ENCODE results near the gene GRIP1.

GRIP1 gene

GRCh38 chr12:66678338-66679275 is at the start of gene GRIP1:
TSS of gene GRIP1 (minus strand) at chr12:66679076. CDS start at chr12:66678904, 172 bp downstream.
- H3F3A ChIP-seq (ENCODE audit: control insufficient read depth, insufficient read depth) = 0 out of 2 replicates have a peak, but pooled peaks cover under 1% of the 10 kb centered on the region
- peak within 1 kb of the TSS; percentile 59 for H3K27ac ChIP-seq (ENCODE audit: low read depth, low read length)
- no peaks in the 10 kb centered on the region for H3K9me3 ChIP-seq (ENCODE audit: control insufficient read depth, insufficient read depth, low read length)
- peaks cover 21% of the 10 kb centered on the region for H3K79me2 ChIP-seq (ENCODE audit: control insufficient read depth, low read length)
- peak within 1 kb of the TSS; percentile 99 for H3K4me2 ChIP-seq (ENCODE audit: low read length)
- no peaks in the 10 kb centered on the region for H3K9me2 ChIP-seq (replicated peaks; ENCODE audit: control insufficient read depth, low read length)
- H3K4me1 ChIP-seq (ENCODE audit: control insufficient read depth, low read length) = peaks cover 97% of the 10 kb centered on the region
- H3K4me3 ChIP-seq (ENCODE audit: low read length) = peak within 1 kb of the TSS; percentile 83
- TF ChIP-seq CTCF (IDR thresholded peaks at IDR 0.05; ENCODE audit: low read depth, low read length, poor library complexity, severe bottlenecking) (no peak), EZH2phosphoT487 (IDR thresholded peaks at IDR 0.05; ENCODE audit: borderline replicate concordance, low read length) (no peak)
- H3K36me3 ChIP-seq (ENCODE audit: control insufficient read depth, low read length) = no peaks in the 10 kb centered on the region
- H4K20me1 ChIP-seq (ENCODE audit: control insufficient read depth, insufficient read depth, low read depth, low read length) = no peaks in the 10 kb centered on the region
- H3K27me3 ChIP-seq (ENCODE audit: control insufficient read depth, low read length) = no peaks in the 10 kb centered on the region

GRCh38 chr12:66726556-66726955 is 47.7 kb upstream of the GRIP1 start:
- TF ChIP-seq CTCF (IDR thresholded peaks at IDR 0.05; ENCODE audit: low read depth, low read length, poor library complexity, severe bottlenecking) (no peak), EZH2phosphoT487 (IDR thresholded peaks at IDR 0.05; ENCODE audit: borderline replicate concordance, low read length) (no peak)
- H3K4me2 ChIP-seq (ENCODE audit: low read length) = peak overlapping the region; percentile 87

GRCh38 chr12:66725031-66725430 is 46.2 kb upstream of the GRIP1 start:
- Histone ChIP-seq H3F3A (ENCODE audit: control insufficient read depth, insufficient read depth) (no peaks in the 10 kb centered on the region), H3K27me3 (ENCODE audit: control insufficient read depth, low read length) (no peaks in the 10 kb centered on the region), H3K79me2 (ENCODE audit: control insufficient read depth, low read length) (peaks cover 16% of the 10 kb centered on the region), H3K9me2 (replicated peaks; ENCODE audit: control insufficient read depth, low read length) (no peaks in the 10 kb centered on the region), H3K4me3 (ENCODE audit: low read length) (no peak overlapping the region), H3K27ac (ENCODE audit: low read depth, low read length) (no peak overlapping the region), H3K4me2 (ENCODE audit: low read length) (no peak overlapping the region), H3K4me1 (ENCODE audit: control insufficient read depth, low read length) (peaks cover 44% of the 10 kb centered on the region), H4K20me1 (ENCODE audit: control insufficient read depth, insufficient read depth, low read depth, low read length) (no peaks in the 10 kb centered on the region), H3K9me3 (ENCODE audit: control insufficient read depth, insufficient read depth, low read length) (no peaks in the 10 kb centered on the region), H3K36me3 (ENCODE audit: control insufficient read depth, low read length) (no peaks in the 10 kb centered on the region)
- TF ChIP-seq CTCF (IDR thresholded peaks at IDR 0.05; ENCODE audit: low read depth, low read length, poor library complexity, severe bottlenecking) (no peak), EZH2phosphoT487 (IDR thresholded peaks at IDR 0.05; ENCODE audit: borderline replicate concordance, low read length) (no peak)

More at GRCh38 chr12:66726556-66726955, 47.7 kb upstream of the GRIP1 start:
- Histone ChIP-seq H3K27ac (ENCODE audit: low read depth, low read length) (peak overlapping the region; percentile 76), H3K36me3 (ENCODE audit: control insufficient read depth, low read length) (no peaks in the 10 kb centered on the region), H3K79me2 (ENCODE audit: control insufficient read depth, low read length) (peaks cover 16% of the 10 kb centered on the region), H3F3A (ENCODE audit: control insufficient read depth, insufficient read depth) (no peaks in the 10 kb centered on the region), H3K9me3 (ENCODE audit: control insufficient read depth, insufficient read depth, low read length) (no peaks in the 10 kb centered on the region), H4K20me1 (ENCODE audit: control insufficient read depth, insufficient read depth, low read depth, low read length) (no peaks in the 10 kb centered on the region), H3K27me3 (ENCODE audit: control insufficient read depth, low read length) (no peaks in the 10 kb centered on the region), H3K4me1 (ENCODE audit: control insufficient read depth, low read length) (peaks cover 44% of the 10 kb centered on the region), H3K9me2 (replicated peaks; ENCODE audit: control insufficient read depth, low read length) (no peaks in the 10 kb centered on the region), H3K4me3 (ENCODE audit: low read length) (peak overlapping the region; percentile 71)
